Ishikawa (cell line): ENCODE data around the gene HEYL.

Source experiments
- CREB1 ChIP-seq: IDR thresholded peaks from 2 replicates; pipeline ENCODE4 v1.6.1; 2012; ENCODE audit warnings: low read depth
- EGR1 ChIP-seq: IDR thresholded peaks from 2 replicates; pipeline ENCODE4 v1.6.1; 2012
- EP300 ChIP-seq: IDR thresholded peaks from 2 replicates; pipeline ENCODE4 v1.6.1; 2012; ENCODE audit warnings: borderline replicate concordance
- NFIC ChIP-seq: IDR thresholded peaks from 2 replicates; pipeline ENCODE4 v1.6.1; 2012
- RAD21 ChIP-seq: IDR thresholded peaks from 2 replicates; pipeline ENCODE4 v1.6.1; 2012; ENCODE audit warnings: low read depth
- TAF1 ChIP-seq: IDR thresholded peaks from 2 replicates; pipeline ENCODE4 v1.6.1; 2012; ENCODE audit warnings: low read depth, mild to moderate bottlenecking
- TCF12 ChIP-seq: IDR thresholded peaks from 2 replicates; pipeline ENCODE4 v1.6.1; 2012; ENCODE audit warnings: low read depth
- TEAD4 ChIP-seq: IDR thresholded peaks from 2 replicates; pipeline ENCODE4 v1.6.1; 2012
- YY1 ChIP-seq: IDR thresholded peaks from 2 replicates; pipeline ENCODE4 v1.6.1; 2012; ENCODE audit warnings: low read depth
- ZBTB7A ChIP-seq: IDR thresholded peaks from 2 replicates; pipeline ENCODE4 v1.6.1; 2012; ENCODE audit warnings: low read depth
- TF ChIP-seq, protein P1 (sequence below): IDR thresholded peaks from 2 replicates; pipeline ENCODE4 v1.6.1; 2012
- TF ChIP-seq, protein P2 (sequence below): IDR thresholded peaks from 2 replicates; pipeline ENCODE4 v1.6.1; 2012
- TF ChIP-seq, protein P3 (sequence below): IDR thresholded peaks from 2 replicates; pipeline ENCODE4 v1.6.1; 2012; ENCODE audit warnings: low read depth, mild to moderate bottlenecking

DNA sequence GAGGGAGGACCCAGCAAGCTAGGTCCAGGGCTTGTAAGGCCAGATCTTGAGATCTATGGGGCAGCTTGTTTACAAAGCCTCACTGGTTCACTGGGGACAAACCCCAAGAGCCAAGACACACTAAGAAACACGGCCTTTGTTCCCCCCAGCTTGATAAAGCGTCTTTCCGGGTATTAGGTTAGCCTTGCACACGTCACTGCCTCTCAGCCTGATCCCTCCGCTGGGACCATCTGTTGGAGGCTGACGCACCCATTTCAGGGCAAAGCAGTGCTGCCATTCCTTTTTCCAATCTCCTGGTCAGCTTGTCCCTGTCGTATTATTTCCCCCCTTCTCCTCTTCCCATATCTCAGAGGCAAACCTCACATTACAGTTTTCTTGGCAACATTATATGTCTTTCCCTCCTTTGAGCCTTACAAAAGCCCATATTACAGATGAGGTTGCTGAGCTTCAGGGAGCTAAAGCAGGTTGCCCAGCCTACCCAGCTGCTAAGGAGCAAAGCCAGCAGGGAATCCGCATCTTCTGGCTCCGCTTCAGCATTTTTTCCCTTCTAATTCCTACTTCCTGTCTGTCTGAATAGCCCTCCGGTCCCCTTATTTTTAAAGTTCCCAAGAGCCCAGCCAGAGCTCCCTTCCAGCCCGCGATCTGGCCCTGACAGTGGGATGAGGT lies 4.1 kb downstream of the HEYL start:
- TF ChIP-seq TEAD4: no peak
- no peak for TF ChIP-seq RAD21
- no peak for TF ChIP-seq TAF1
- TF ChIP-seq EGR1: no peak
- no peak for TF ChIP-seq ZBTB7A
- TF ChIP-seq, protein P1, sequence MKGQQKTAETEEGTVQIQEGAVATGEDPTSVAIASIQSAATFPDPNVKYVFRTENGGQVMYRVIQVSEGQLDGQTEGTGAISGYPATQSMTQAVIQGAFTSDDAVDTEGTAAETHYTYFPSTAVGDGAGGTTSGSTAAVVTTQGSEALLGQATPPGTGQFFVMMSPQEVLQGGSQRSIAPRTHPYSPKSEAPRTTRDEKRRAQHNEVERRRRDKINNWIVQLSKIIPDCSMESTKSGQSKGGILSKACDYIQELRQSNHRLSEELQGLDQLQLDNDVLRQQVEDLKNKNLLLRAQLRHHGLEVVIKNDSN: no peak
- no peak for TF ChIP-seq NFIC
- TF ChIP-seq, protein P2, sequence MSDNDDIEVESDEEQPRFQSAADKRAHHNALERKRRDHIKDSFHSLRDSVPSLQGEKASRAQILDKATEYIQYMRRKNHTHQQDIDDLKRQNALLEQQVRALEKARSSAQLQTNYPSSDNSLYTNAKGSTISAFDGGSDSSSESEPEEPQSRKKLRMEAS: no peak
- TF ChIP-seq YY1: no peak
- TF ChIP-seq, protein P3, sequence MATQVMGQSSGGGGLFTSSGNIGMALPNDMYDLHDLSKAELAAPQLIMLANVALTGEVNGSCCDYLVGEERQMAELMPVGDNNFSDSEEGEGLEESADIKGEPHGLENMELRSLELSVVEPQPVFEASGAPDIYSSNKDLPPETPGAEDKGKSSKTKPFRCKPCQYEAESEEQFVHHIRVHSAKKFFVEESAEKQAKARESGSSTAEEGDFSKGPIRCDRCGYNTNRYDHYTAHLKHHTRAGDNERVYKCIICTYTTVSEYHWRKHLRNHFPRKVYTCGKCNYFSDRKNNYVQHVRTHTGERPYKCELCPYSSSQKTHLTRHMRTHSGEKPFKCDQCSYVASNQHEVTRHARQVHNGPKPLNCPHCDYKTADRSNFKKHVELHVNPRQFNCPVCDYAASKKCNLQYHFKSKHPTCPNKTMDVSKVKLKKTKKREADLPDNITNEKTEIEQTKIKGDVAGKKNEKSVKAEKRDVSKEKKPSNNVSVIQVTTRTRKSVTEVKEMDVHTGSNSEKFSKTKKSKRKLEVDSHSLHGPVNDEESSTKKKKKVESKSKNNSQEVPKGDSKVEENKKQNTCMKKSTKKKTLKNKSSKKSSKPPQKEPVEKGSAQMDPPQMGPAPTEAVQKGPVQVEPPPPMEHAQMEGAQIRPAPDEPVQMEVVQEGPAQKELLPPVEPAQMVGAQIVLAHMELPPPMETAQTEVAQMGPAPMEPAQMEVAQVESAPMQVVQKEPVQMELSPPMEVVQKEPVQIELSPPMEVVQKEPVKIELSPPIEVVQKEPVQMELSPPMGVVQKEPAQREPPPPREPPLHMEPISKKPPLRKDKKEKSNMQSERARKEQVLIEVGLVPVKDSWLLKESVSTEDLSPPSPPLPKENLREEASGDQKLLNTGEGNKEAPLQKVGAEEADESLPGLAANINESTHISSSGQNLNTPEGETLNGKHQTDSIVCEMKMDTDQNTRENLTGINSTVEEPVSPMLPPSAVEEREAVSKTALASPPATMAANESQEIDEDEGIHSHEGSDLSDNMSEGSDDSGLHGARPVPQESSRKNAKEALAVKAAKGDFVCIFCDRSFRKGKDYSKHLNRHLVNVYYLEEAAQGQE: no peak
- TF ChIP-seq EP300: no peak
- TF ChIP-seq CREB1: no peak
- TF ChIP-seq TCF12: no peak
